ENCODE results near the gene BRICD5.
A peak's percentile ranks its signal among the peaks of the same experiment; 100 is the strongest.

The BRICD5 gene

DNA sequence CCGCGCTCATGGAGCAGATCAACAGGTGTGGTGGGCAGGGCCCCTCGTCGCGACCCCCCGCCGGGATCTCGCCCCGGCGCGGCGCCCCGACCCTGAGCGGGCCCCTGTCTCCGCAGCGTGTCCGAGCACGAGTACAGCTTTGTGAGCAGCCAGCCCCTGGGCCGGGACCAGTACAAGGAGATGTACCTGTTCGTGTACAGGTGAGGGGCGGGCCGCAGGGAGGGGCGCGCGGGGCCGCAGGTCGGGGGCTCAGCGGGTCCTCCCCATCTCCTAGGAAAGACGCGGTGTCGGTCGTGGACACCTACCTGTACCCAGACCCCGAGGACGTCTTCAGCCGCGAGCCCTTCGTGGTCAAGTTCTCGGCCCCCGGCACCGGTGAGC, 26.4 kb upstream of the BRICD5 start:
- DNase-seq = no peak

- no peak for DNase-seq
Observed at GRCh38 chr16:2236337-2237101, 25.9 kb upstream of the BRICD5 start, which contains the start of gene DNASE1L2. TSS of gene DNASE1L2 (plus strand) at chr16:2236444. CDS start at chr16:2236817, 373 bp downstream.

- no peak for DNase-seq
Observed at GRCh38 chr16:2235695-2236336, 25.2 kb upstream of the BRICD5 start.

DNA sequence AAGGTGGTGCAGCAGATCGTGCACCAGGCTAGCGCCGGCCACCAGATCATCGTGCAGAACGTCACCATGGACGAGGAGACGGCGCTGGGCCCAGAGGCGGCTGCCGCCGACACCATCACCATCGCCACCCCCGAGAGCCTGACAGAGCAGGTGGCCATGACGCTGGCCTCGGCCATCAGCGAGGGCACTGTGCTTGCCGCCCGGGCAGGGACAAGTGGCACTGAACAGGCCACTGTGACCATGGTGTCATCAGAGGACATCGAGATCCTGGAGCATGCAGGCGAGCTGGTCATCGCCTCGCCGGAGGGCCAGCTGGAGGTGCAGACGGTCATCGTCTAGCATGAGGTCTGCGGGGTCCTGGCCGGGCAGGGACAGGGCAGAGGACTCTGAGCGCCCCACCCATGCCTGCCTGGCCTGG, 24.6 kb upstream of the BRICD5 start:
- DNase-seq = no peak

- DNase-seq = peak; percentile 0
Observed at GRCh38 chr16:2234813-2235170, 24.1 kb upstream of the BRICD5 start.

DNA sequence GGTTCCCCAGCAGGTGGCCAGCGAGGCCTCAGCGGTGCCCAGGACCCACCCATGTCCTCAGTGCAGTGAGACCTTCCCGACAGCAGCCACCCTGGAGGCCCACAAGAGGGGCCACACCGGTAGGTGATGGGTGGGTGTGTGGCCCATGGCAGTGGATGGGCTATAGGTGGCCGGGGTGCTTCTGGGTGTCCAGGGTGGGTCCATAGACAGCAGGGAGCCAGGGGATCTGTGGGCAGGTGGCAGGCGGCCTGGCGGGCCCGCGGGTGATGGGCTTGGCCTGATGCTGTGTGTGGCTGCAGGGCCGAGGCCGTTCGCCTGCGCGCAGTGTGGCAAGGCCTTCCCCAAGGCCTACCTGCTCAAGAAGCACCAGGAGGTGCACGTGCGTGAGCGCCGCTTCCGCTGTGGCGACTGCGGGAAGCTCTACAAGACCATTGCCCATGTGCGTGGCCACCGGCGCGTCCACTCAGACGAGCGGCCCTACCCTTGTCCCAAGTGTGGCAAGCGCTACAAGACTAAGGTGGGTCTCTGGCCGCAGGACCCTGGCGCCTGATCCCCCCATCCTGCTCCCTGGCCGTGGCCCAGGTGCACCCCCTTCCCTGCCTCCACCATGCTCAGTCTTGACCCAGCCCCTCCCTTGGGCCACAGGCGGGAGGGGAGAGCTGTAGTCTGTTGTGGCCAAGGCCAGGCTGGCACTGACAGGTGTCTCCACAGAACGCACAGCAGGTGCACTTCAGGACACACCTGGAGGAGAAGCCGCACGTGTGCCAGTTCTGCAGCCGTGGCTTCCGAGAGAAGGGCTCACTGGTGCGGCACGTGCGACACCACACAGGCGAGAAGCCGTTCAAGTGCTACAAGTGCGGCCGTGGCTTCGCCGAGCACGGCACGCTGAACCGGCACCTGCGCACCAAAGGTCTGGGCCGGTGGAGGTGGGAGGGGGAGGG, 23.5 kb upstream of the BRICD5 start:
- no peak for DNase-seq

- no peak for DNase-seq
Observed at GRCh38 chr16:2233046-2233775, 22.5 kb upstream of the BRICD5 start.

- DNase-seq = no peak
Observed at GRCh38 chr16:2232094-2232990, 21.7 kb upstream of the BRICD5 start.

- DNase-seq = no peak
Observed at GRCh38 chr16:2231016-2231931, 20.6 kb upstream of the BRICD5 start.

GRCh38 chr16:2230376-2230775, 19.7 kb upstream of the BRICD5 start:
- DNase-seq = no peak

DNA sequence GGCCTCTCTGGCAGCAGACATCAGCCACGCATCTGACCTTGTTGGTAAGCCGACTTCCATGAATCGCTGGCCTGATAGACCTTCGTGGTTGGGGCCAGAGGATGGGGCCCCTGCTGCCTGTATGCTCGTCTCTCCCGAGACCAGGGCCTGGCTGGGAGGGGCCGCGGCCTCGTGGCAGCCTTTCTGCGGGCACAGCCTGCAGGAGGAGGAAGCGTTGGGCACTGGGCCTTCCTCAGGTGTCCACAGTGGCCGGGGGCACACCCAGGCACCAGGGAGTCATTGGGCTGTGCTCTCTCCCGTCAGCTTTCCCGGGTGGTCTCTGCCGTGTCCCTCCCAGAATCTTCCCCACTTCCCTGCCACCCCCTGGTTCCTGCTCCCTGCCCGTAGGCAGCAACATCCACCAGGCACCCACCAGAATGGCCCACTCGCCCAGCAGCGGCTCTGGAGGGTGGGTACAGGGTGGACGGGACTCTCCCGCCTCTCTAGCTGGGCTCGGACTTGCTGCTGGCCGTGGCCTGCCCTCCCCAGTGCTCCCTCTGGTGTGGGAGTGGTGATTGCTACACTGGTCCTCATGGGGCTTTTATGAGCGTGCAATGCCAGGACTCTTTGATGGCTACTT, 19.1 kb upstream of the BRICD5 start:
- no peak for DNase-seq

DNA sequence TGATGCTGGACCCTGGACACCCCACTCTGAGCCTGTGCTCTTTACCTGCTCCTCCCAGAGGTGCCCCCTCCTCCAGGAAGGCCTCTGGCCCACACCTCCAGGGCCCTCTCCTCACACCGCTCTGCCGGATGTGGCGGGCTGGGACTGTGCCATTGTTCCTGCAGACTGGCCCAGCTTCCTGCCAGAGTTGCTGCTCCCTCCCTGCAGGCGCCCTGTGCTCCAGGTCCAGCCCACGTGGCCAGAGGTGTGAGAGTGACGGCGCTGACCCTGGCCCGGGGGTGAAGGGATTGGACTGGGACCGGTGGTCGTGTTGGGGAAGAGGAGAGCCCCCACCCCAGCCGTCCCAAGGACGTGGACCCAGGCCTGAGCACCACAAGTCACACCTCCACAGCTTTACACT, 18.4 kb upstream of the BRICD5 start:
- no peak for DNase-seq

- DNase-seq = no peak
Observed at GRCh38 chr16:2228161-2228824, 17.6 kb upstream of the BRICD5 start.

GRCh38 chr16:2226918-2227317, 16.3 kb upstream of the BRICD5 start:
- no peak for DNase-seq

GRCh38 chr16:2226245-2226793, 15.7 kb upstream of the BRICD5 start:
- DNase-seq = peak; percentile 0

DNA sequence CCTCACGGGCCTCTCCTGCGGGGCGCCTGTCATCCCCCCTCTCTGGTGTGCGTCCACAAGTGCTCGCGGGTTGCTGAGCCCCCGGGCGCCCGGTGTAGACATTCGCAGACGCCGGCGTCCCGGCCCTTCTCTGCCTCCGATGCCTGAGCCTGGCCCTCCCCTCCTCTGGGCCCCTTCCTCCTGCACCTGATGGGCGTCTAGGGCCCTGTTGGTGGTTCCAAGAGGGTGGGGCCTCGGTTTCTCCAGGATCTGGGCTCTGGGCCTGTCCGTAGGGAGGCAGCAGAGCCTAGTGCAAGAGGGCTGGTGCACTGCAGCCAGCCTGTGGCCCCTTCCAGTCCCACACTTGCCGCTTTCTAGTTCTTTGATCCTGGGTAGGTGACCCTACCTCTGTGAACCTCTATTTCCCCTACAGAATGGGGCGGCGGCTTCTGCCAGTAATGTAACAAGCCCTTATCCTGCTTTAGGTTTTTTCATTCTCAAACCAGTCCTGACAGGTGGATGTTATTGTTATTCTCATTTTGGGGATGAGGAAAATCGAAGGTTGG, 13.4 kb upstream of the BRICD5 start:
- peak; percentile 32 for DNase-seq

GRCh38 chr16:2223221-2223941, 12.7 kb upstream of the BRICD5 start, which contains the start of gene E4F1:
TSS of gene E4F1 (plus strand) at chr16:2223591. CDS start at chr16:2223614, 23 bp downstream.
- DNase-seq = peak; percentile 88

DNA sequence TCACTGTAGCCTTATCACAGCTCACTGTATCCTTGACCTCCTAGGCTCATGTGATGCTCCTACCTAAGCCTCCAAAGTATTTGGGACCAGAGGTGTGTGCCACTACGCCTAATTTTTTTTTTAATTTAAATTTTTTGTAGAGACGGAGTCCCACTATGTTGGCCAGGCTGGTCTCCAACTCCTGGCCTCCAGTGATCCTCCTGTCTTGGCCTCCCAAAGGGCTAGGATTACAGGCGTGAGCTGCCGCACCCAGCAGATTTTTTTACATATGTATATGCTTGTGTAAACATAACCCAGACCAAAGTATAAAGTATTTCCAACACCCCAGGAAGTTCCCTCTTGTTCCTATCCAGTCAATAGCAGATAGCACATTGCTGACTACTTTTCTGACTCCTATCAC, 5.7 kb upstream of the BRICD5 start:
- no peak for DNase-seq

All from CD4-positive, alpha-beta T cell treated with Interleukin-6 for 4 hours (primary cell).